Gastroesophageal sphincter (tissue), 4 donors: Measurements from ENCODE around the gene ZNF787. TPM values are rescaled to one million over a fixed set of nuclear protein-coding genes. Genes with fewer than 3 reads are reported as not detected.

Experiments
- ATAC-seq: fragments of 150-250 bp; one replicate; pipeline ENCODE4 v1.9.1; 2016; ENCODE audit warnings: mild to moderate bottlenecking, moderate library complexity
- H3K27ac ChIP-seq, 4 donors: fragments of 200-600 bp; sonication (generic) in 3 of 4; 1 replicate in 3 of 4; 2 replicates in 1 of 4; pipeline ENCODE4 v1.5.1; 2016 to 2019
- H3K27me3 ChIP-seq: fragments of 200-600 bp; sonication (generic); one replicate; pipeline ENCODE4 v1.5.1; 2019
- H3K36me3 ChIP-seq, 2 donors: fragments of 200-600 bp; sonication (generic); one replicate each; pipeline ENCODE4 v1.5.1; 2019; ENCODE audit warnings: control low read depth in 1 of 2
- H3K4me1 ChIP-seq, 3 donors: fragments of 200-600 bp; sonication (generic); 1 replicate in 2 of 3; 2 replicates in 1 of 3; pipeline ENCODE4 v1.5.1; 2016 to 2019; ENCODE audit warnings: control low read depth in 2 of 3
- H3K4me3 ChIP-seq, 2 donors: fragments of 200-600 bp; sonication (generic); one replicate each; pipeline ENCODE4 v1.5.1; 2019; ENCODE audit warnings: mild to moderate bottlenecking in 1 of 2, moderate library complexity in 1 of 2
- H3K9me3 ChIP-seq, 3 donors: fragments of 200-600 bp; sonication (generic); one replicate each; pipeline ENCODE4 v1.5.1; 2017 to 2019; ENCODE audit warnings: control low read depth in 2 of 3
- EP300 ChIP-seq: sonication (generic); formaldehyde crosslinking; IDR thresholded peaks from one replicate; pipeline ENCODE4 v1.6.1; 2017; ENCODE audit warnings: antibody characterized with exemption, mild to moderate bottlenecking
- POLR2A ChIP-seq, 2 donors: fragments of 450-650 bp; IDR thresholded peaks; one replicate each; pipeline ENCODE4 v1.6.1; 2017; ENCODE audit warnings: antibody characterized with exemption in 2 of 2, mild to moderate bottlenecking in 2 of 2, moderate library complexity in 1 of 2
- POLR2AphosphoS5 ChIP-seq: sonication (generic); formaldehyde crosslinking; IDR thresholded peaks from one replicate; pipeline ENCODE4 v1.6.1; 2017; ENCODE audit warnings: antibody characterized with exemption
- WGBS, 2 donors: methylation state at CpG; one replicate each; pipeline ENCODE4 v1.1.5; 2018; ENCODE audit warnings: low coverage in 1 of 2; 5-methylcytosine and 5-hydroxymethylcytosine counted together
- small RNA-seq, 4 donors: library from RNA; depleted of rRNA; stranded (forward); fragments of <200 nt; gene quantifications; one replicate each; pipeline ENCODE3, GENCODE V24; 2016
- total RNA-seq, 4 donors: library from RNA; depleted of rRNA; stranded (reverse); fragments of >200 nt; gene quantifications; one replicate each; pipeline ENCODE4 v1.1.0, GENCODE V29; 2016
- TF ChIP-seq, protein P1 (sequence below), 4 experiments: fragments of 200-600 bp in 2 of 4; fragments of 450-650 bp in 2 of 4; sonication (generic) in 1 of 4; IDR thresholded peaks; one replicate each; pipeline ENCODE4 v1.5.1; 2017 to 2019; ENCODE audit warnings: antibody characterized with exemption in 4 of 4, mild to moderate bottlenecking in 2 of 4, moderate library complexity in 2 of 4

The ZNF787 gene
- total RNA-seq, 4 donors from 2014 or later: 18.6 to 31.8 (median 19.7) TPM

DNA sequence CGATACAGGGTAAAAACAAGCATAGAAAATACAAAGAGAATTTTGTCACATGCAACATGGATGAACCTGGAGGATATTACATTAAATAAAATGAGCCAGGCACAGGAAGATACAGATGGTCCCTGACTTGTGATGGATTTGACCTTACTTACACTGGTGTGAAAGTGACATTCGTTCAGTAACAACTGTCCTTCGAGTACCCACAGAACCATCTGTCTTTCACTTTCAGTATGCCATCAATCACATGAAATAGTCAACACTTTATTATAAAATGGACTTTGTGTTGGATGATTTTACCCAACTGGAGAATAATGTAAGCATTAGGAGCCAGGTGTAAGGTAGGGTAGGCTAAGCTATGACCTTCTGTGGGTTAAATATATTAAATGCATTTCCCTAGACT is 51.5 kb downstream of the ZNF787 start:
- Histone ChIP-seq H3K9me3 (no peaks in the 10 kb centered on the region), H3K4me1 (peaks cover 0 to 10% (median 6%) of the 10 kb centered on the region in 3 donors), H3K4me3 (no peak overlapping the region), H3K27ac (no peak overlapping the region), H3K27me3 (peaks cover 29% of the 10 kb centered on the region), H3K36me3 (no peaks in the 10 kb centered on the region)
- no peak for ATAC-seq
- 57 to 66% methylated on average over 3 of the region's 3 CpGs for WGBS, 2 donors
- TF ChIP-seq POLR2A (IDR thresholded peaks at IDR 0.05) (no peak), POLR2AphosphoS5 (no peak), EP300 (no peak)
- TF ChIP-seq, protein P1, sequence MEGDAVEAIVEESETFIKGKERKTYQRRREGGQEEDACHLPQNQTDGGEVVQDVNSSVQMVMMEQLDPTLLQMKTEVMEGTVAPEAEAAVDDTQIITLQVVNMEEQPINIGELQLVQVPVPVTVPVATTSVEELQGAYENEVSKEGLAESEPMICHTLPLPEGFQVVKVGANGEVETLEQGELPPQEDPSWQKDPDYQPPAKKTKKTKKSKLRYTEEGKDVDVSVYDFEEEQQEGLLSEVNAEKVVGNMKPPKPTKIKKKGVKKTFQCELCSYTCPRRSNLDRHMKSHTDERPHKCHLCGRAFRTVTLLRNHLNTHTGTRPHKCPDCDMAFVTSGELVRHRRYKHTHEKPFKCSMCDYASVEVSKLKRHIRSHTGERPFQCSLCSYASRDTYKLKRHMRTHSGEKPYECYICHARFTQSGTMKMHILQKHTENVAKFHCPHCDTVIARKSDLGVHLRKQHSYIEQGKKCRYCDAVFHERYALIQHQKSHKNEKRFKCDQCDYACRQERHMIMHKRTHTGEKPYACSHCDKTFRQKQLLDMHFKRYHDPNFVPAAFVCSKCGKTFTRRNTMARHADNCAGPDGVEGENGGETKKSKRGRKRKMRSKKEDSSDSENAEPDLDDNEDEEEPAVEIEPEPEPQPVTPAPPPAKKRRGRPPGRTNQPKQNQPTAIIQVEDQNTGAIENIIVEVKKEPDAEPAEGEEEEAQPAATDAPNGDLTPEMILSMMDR (IDR thresholded peaks at IDR 0.05): no peak

DNA sequence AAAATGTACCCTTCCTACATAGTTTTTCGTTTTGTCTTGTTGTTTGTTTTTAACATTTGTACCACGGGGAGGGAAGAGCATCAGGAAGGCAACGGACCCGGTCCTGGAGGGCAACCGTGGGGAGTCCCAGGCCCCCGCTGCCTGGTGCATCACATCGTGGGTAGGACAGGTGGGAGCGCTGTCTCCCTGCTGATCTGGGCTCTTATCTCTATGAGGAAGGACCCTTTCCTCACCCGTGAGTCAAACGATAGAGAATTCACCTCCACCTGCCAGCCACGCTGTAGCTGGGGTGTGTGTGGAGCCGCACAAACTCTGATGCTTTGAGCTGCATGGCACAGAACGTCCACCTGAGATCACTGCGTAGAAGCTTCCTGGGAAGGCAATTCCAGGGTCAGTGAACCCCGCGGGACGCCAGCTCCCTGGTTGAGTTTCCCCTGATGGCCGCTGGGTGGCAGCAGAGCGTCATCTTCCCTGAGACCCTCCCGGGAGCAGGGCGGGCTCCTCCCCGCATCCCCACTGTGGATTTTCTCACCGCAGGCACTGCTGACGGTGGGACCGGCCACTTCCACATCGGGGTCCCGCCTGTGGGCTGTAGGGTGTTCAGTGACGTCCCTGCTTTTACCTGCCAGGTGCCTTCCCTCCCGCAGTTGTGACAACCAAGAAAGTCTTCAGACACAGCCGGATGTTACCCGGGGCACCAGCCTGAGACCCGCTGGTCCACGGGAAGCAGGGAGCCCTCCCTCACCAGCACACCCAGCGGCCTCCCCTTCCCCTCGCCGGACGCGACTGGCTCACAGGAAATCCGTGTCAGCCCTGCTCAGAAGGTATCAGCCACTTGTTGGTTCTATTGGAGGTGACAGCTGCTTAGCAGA is 54.7 kb downstream of the ZNF787 start:
- H3K36me3 ChIP-seq: no peaks in the 10 kb centered on the region
- WGBS, 2 donors: 0 to 9% methylated on average over 1 to 13 of the region's 39 CpGs
- peaks cover 0 to under 1% (median 0%) of the 10 kb centered on the region in 3 donors for H3K9me3 ChIP-seq
- peaks cover 0 to 10% (median 6%) of the 10 kb centered on the region in 3 donors for H3K4me1 ChIP-seq
- no peak overlapping the region for H3K27ac ChIP-seq
- H3K27me3 ChIP-seq: peaks cover 54% of the 10 kb centered on the region
- H3K4me3 ChIP-seq: peak overlapping the region in 1 of 2 donors; percentile 18
- TF ChIP-seq, protein P1 (IDR thresholded peaks at IDR 0.05): peak; percentile 63 to 93 (median 67)
- no peak for TF ChIP-seq POLR2AphosphoS5
- ATAC-seq: peak; percentile 76

DNA sequence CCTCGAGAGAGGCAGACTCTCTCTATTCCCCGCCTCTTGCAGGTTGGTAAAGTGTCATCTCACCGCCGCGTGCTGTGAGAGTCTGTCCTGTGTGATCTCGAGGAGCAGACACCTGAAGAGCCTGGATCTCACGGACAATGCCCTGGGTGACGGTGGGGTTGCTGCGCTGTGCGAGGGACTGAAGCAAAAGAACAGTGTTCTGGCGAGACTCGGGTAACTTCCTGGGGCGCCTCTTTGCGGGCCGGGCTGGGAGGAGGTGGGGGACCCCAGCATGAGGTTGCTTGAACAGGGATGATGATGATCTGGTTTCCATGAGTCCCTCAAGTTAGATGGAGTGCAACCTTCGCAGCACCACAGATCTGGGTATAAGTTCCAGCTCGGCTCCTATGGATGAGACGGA is 67.5 kb downstream of the ZNF787 start:
- ATAC-seq: no peak
- TF ChIP-seq, protein P1 (IDR thresholded peaks at IDR 0.05): no peak
- 70 to 82% methylated on average over 2 to 13 of the region's 18 CpGs for WGBS, 2 donors
- Histone ChIP-seq H3K27me3 (peaks cover 55% of the 10 kb centered on the region), H3K4me3 (no peak overlapping the region), H3K4me1 (no peaks in the 10 kb centered on the region), H3K9me3 (peaks cover 0 to 16% (median 0%) of the 10 kb centered on the region in 3 donors), H3K36me3 (no peaks in the 10 kb centered on the region), H3K27ac (no peak overlapping the region)

Small RNAs within 50 kb of the gene (small RNA-seq; reads per million reads assigned to genes)
- gene AC024580.2: 0 reads per million in 4 donors
- gene RF00019: 0 reads per million in 4 donors

Other genes starting within 250 kb of the ZNF787 start
- not detected for gene NLRP13, start 189.0 kb downstream of the ZNF787 start, total RNA-seq
- not detected for gene NLRP8, start 173.5 kb downstream of the ZNF787 start, total RNA-seq
- gene NLRP5, start 134.5 kb downstream of the ZNF787 start, total RNA-seq: not detected
- gene ZNF444, start 20.0 kb upstream of the ZNF787 start, total RNA-seq: 10 to 100 TPM; 36.2 to 57.9 (median 41.3) TPM
- gene GALP, start 54.7 kb upstream of the ZNF787 start, total RNA-seq: not detected
- not detected for gene ZSCAN5B, start 76.5 kb upstream of the ZNF787 start, total RNA-seq
- not detected for gene ZSCAN5C, start 81.0 kb upstream of the ZNF787 start, total RNA-seq
- gene EDDM13, start 151.5 kb upstream of the ZNF787 start, total RNA-seq: not detected
- gene ZSCAN5A, start 193.5 kb upstream of the ZNF787 start, total RNA-seq: 1 to 10 TPM; 3.0 to 6.3 (median 4.0) TPM